Stimulated activated memory B cell treated with anti-CD40 and anti-IgM and Interleukin-4, amounts not matched to agents 10 μg/mL and 1 μg/mL and 100 μg/mL, for 72 hours (primary cell): ENCODE data around the gene NLN.
"Not testable (repeated sequence)": the region's sequence is repeated elsewhere in the genome, so short reads cannot be mapped to it uniquely, and the experiment has no call there.

Experiments used
- ATAC-seq: fragments of 150-1000 bp; cut with Tn5 transposase; 2 replicates; pipeline ENCODE4 v1.10.0; 2021
- H3K27ac Mint-ChIP-seq: one replicate; pipeline ENCODE4 v1.8.0; 2022; ENCODE audit warnings: mild to moderate bottlenecking, mixed read lengths
- H3K27me3 Mint-ChIP-seq: one replicate; pipeline ENCODE4 v1.8.0; 2022; ENCODE audit warnings: mixed read lengths
- H3K36me3 Mint-ChIP-seq: one replicate; pipeline ENCODE4 v1.8.0; 2022; ENCODE audit warnings: mixed read lengths
- H3K4me1 Mint-ChIP-seq: one replicate; pipeline ENCODE4 v1.8.0; 2022; ENCODE audit warnings: mixed read lengths
- H3K4me3 Mint-ChIP-seq: one replicate; pipeline ENCODE4 v1.8.0; 2022; ENCODE audit warnings: mild to moderate bottlenecking, moderate library complexity, mixed read lengths
- H3K9me3 Mint-ChIP-seq: one replicate; pipeline ENCODE4 v1.8.0; 2022; ENCODE audit warnings: mixed read lengths

Gene NLN

GRCh38 chr5:65803699-65804391, 81.8 kb downstream of the NLN start:
- Mint-ChIP-seq H3K27me3 (no peaks in the 10 kb centered on the region), H3K4me1 (no peaks in the 10 kb centered on the region), H3K9me3 (peaks cover 2% of the 10 kb centered on the region), H3K27ac (no peak overlapping the region), H3K4me3 (no peak overlapping the region), H3K36me3 (peaks cover 38% of the 10 kb centered on the region)
- ATAC-seq: no peak

GRCh38 chr5:65805089-65805488, 83.1 kb downstream of the NLN start:
- H3K4me3 Mint-ChIP-seq: no peak overlapping the region
- no peaks in the 10 kb centered on the region for H3K4me1 Mint-ChIP-seq
- no peaks in the 10 kb centered on the region for H3K27me3 Mint-ChIP-seq
- no peak overlapping the region for H3K27ac Mint-ChIP-seq
- no peak for ATAC-seq
- H3K9me3 Mint-ChIP-seq: peaks cover 2% of the 10 kb centered on the region
- H3K36me3 Mint-ChIP-seq: peaks cover 43% of the 10 kb centered on the region

GRCh38 chr5:65807494-65807893, 85.5 kb downstream of the NLN start:
- H3K4me3 Mint-ChIP-seq, H3K27me3 Mint-ChIP-seq, ATAC-seq, H3K9me3 Mint-ChIP-seq, H3K27ac Mint-ChIP-seq, H3K4me1 Mint-ChIP-seq: not testable (repeated sequence)
- H3K36me3 Mint-ChIP-seq: peaks cover 43% of the 10 kb centered on the region

GRCh38 chr5:65808251-65808741, 86.3 kb downstream of the NLN start:
- Mint-ChIP-seq H3K27me3 (no peaks in the 10 kb centered on the region), H3K4me1 (no peaks in the 10 kb centered on the region), H3K27ac (no peak overlapping the region), H3K4me3 (no peak overlapping the region), H3K36me3 (peaks cover 43% of the 10 kb centered on the region), H3K9me3 (no peaks in the 10 kb centered on the region)
- ATAC-seq: no peak

- Mint-ChIP-seq H3K4me3 (no peak overlapping the region), H3K27ac (no peak overlapping the region), H3K27me3 (no peaks in the 10 kb centered on the region)
These were observed 86.8 kb downstream of the NLN start for GRCh38 chr5:65808818-65809217.

GRCh38 chr5:65809817-65810531, 88.0 kb downstream of the NLN start:
- no peak for ATAC-seq
- Mint-ChIP-seq H3K27ac (no peak overlapping the region), H3K9me3 (no peaks in the 10 kb centered on the region), H3K27me3 (no peaks in the 10 kb centered on the region), H3K4me1 (no peaks in the 10 kb centered on the region), H3K4me3 (no peak overlapping the region), H3K36me3 (peaks cover 53% of the 10 kb centered on the region)

More at GRCh38 chr5:65808818-65809217, 86.8 kb downstream of the NLN start:
- no peaks in the 10 kb centered on the region for H3K4me1 Mint-ChIP-seq
- H3K36me3 Mint-ChIP-seq: peaks cover 46% of the 10 kb centered on the region
- ATAC-seq: no peak
- no peaks in the 10 kb centered on the region for H3K9me3 Mint-ChIP-seq

GRCh38 chr5:65811004-65811403, 89.0 kb downstream of the NLN start:
- no peaks in the 10 kb centered on the region for H3K9me3 Mint-ChIP-seq
- H3K27me3 Mint-ChIP-seq: no peaks in the 10 kb centered on the region
- H3K4me3 Mint-ChIP-seq: no peak overlapping the region
- H3K36me3 Mint-ChIP-seq: peaks cover 57% of the 10 kb centered on the region
- H3K4me1 Mint-ChIP-seq: no peaks in the 10 kb centered on the region
- no peak for ATAC-seq
- no peak overlapping the region for H3K27ac Mint-ChIP-seq

- ATAC-seq: no peak
These were observed 89.9 kb downstream of the NLN start for GRCh38 chr5:65811885-65812284.

GRCh38 chr5:65812648-65813047, 90.6 kb downstream of the NLN start:
- Mint-ChIP-seq H3K4me3 (no peak overlapping the region), H3K36me3 (peaks cover 52% of the 10 kb centered on the region)

More at GRCh38 chr5:65811885-65812284, 89.9 kb downstream of the NLN start:
- H3K36me3 Mint-ChIP-seq: peaks cover 53% of the 10 kb centered on the region
- no peaks in the 10 kb centered on the region for H3K9me3 Mint-ChIP-seq
- no peaks in the 10 kb centered on the region for H3K27me3 Mint-ChIP-seq
- no peak overlapping the region for H3K27ac Mint-ChIP-seq
- H3K4me3 Mint-ChIP-seq: no peak overlapping the region
- H3K4me1 Mint-ChIP-seq: no peaks in the 10 kb centered on the region

GRCh38 chr5:65813174-65813573, 91.2 kb downstream of the NLN start:
- no peaks in the 10 kb centered on the region for H3K27me3 Mint-ChIP-seq
- ATAC-seq: no peak
- H3K4me1 Mint-ChIP-seq: no peaks in the 10 kb centered on the region
- no peak overlapping the region for H3K27ac Mint-ChIP-seq
- H3K4me3 Mint-ChIP-seq: no peak overlapping the region
- H3K9me3 Mint-ChIP-seq: no peaks in the 10 kb centered on the region
- H3K36me3 Mint-ChIP-seq: peaks cover 57% of the 10 kb centered on the region

More at GRCh38 chr5:65812648-65813047, 90.6 kb downstream of the NLN start:
- Mint-ChIP-seq H3K27me3 (no peaks in the 10 kb centered on the region), H3K4me1 (no peaks in the 10 kb centered on the region), H3K9me3 (no peaks in the 10 kb centered on the region), H3K27ac (no peak overlapping the region)
- no peak for ATAC-seq

GRCh38 chr5:65815161-65815560, 93.2 kb downstream of the NLN start:
- Mint-ChIP-seq H3K36me3 (peaks cover 55% of the 10 kb centered on the region), H3K9me3 (no peaks in the 10 kb centered on the region), H3K27me3 (no peaks in the 10 kb centered on the region), H3K4me3 (no peak overlapping the region), H3K4me1 (peaks cover 6% of the 10 kb centered on the region), H3K27ac (no peak overlapping the region)
- ATAC-seq: no peak

- H3K4me3 Mint-ChIP-seq: no peak overlapping the region
- no peak for ATAC-seq
- no peaks in the 10 kb centered on the region for H3K27me3 Mint-ChIP-seq
- H3K27ac Mint-ChIP-seq: no peak overlapping the region
- H3K36me3 Mint-ChIP-seq: peaks cover 51% of the 10 kb centered on the region
- H3K4me1 Mint-ChIP-seq: peaks cover 7% of the 10 kb centered on the region
- H3K9me3 Mint-ChIP-seq: no peaks in the 10 kb centered on the region
These were observed 94.7 kb downstream of the NLN start for GRCh38 chr5:65816729-65817128.

GRCh38 chr5:65817931-65818330, 95.9 kb downstream of the NLN start:
- no peaks in the 10 kb centered on the region for H3K9me3 Mint-ChIP-seq
- H3K27ac Mint-ChIP-seq: no peak overlapping the region
- no peaks in the 10 kb centered on the region for H3K27me3 Mint-ChIP-seq
- H3K4me3 Mint-ChIP-seq: no peak overlapping the region
- peaks cover 14% of the 10 kb centered on the region for H3K4me1 Mint-ChIP-seq
- no peak for ATAC-seq
- peaks cover 46% of the 10 kb centered on the region for H3K36me3 Mint-ChIP-seq

- Mint-ChIP-seq H3K9me3 (no peaks in the 10 kb centered on the region), H3K27ac (no peak overlapping the region), H3K4me3 (no peak overlapping the region), H3K4me1 (peaks cover 14% of the 10 kb centered on the region), H3K36me3 (peaks cover 44% of the 10 kb centered on the region), H3K27me3 (no peaks in the 10 kb centered on the region)
- ATAC-seq: no peak
These were observed 96.6 kb downstream of the NLN start for GRCh38 chr5:65818592-65818991.

- Mint-ChIP-seq H3K27me3 (no peaks in the 10 kb centered on the region), H3K4me3 (no peak overlapping the region), H3K9me3 (no peaks in the 10 kb centered on the region), H3K4me1 (peaks cover 18% of the 10 kb centered on the region), H3K27ac (no peak overlapping the region), H3K36me3 (peaks cover 42% of the 10 kb centered on the region)
- no peak for ATAC-seq
These were observed 97.4 kb downstream of the NLN start for GRCh38 chr5:65819215-65819904.
